ENCODE measurements around the gene PCCB. TPM values are rescaled to one million over a fixed set of nuclear protein-coding genes. Genes with fewer than 3 reads are reported as not detected.

Gene PCCB
- total RNA-seq, 2 experiments from 2014 or later = 8.3 to 10.2 TPM

DNA sequence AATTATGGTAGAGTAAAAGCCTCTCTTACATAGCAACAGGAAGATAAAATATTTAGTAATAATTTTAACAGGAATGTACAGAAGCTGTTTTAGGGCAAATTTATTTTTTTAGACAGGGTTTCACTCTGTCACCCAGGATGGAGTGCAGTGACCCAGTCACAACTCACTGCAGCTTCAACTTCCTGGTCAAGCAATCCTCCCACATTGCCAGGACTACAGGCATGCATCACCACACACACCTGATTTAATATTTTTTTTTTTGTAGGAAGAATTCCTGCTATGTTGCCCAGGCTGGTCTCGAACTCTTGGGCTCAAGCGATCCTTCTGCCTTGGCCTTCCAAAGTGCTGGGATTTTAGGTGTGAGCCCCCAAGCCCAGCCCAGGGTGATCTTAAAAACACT lies 61.1 kb downstream of the PCCB start:
- no peaks in the 10 kb centered on the region for H3K27me3 Mint-ChIP-seq
- H3K4me3 Mint-ChIP-seq = no peak overlapping the region
- ChIA-PET CTCF (no interaction called here), POLR2A (no interaction called here)
- H3K36me3 ChIP-seq (ENCODE audit: insufficient read depth, low read length) = no peaks in the 10 kb centered on the region
- no peak overlapping the region for H3K27ac ChIP-seq (ENCODE audit: low read depth in 1 of 2, low read length in 2 of 2)
- no peak overlapping the region for H3K27ac Mint-ChIP-seq
- H3K36me3 Mint-ChIP-seq (ENCODE audit: low read depth) = peaks cover 68% of the 10 kb centered on the region
- no peaks in the 10 kb centered on the region for H3K9me3 ChIP-seq (ENCODE audit: control insufficient read depth in 1 of 2, insufficient read depth in 1 of 2, low read length in 2 of 2)
- TF ChIP-seq, protein P1, sequence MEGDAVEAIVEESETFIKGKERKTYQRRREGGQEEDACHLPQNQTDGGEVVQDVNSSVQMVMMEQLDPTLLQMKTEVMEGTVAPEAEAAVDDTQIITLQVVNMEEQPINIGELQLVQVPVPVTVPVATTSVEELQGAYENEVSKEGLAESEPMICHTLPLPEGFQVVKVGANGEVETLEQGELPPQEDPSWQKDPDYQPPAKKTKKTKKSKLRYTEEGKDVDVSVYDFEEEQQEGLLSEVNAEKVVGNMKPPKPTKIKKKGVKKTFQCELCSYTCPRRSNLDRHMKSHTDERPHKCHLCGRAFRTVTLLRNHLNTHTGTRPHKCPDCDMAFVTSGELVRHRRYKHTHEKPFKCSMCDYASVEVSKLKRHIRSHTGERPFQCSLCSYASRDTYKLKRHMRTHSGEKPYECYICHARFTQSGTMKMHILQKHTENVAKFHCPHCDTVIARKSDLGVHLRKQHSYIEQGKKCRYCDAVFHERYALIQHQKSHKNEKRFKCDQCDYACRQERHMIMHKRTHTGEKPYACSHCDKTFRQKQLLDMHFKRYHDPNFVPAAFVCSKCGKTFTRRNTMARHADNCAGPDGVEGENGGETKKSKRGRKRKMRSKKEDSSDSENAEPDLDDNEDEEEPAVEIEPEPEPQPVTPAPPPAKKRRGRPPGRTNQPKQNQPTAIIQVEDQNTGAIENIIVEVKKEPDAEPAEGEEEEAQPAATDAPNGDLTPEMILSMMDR (IDR thresholded peaks at IDR 0.05) = no peak
- H3K4me3 ChIP-seq (ENCODE audit: low read length) = no peak overlapping the region
- H3K9me3 Mint-ChIP-seq = no peaks in the 10 kb centered on the region
- intact Hi-C loops (cut with DNase I, micrococcal nuclease) = no loop called here
- ATAC-seq (ENCODE audit: poor library complexity) (no peak), DNase-seq (no peak)
- no peaks in the 10 kb centered on the region for H3K4me1 Mint-ChIP-seq (ENCODE audit: low read depth)
- H3K4me1 ChIP-seq (ENCODE audit: insufficient read depth, low read length) = no peaks in the 10 kb centered on the region
- H3K27me3 ChIP-seq (ENCODE audit: control insufficient read depth in 1 of 2, insufficient read depth in 2 of 2, low read length in 2 of 2) = no peaks in the 10 kb centered on the region

DNA sequence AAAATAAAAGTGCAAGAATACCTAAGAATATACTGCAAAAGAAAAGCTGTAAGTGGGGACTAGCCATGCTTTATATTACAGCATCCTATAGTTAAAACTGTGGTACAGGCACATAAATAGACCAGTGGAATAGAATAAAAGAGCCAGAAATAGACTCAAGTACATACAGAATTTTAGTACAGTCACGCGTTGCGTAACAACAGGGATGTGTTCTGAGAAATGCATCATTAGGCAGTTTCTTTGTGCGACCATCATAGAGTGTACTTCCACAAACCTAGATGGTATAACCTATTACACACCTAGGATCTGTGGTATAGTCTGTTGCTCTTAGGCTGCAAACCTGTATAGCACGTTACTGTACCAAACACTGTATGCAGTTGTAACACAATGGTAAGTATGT lies 61.8 kb downstream of the PCCB start:
- Histone ChIP-seq H3K4me1 (ENCODE audit: insufficient read depth, low read length) (no peaks in the 10 kb centered on the region), H3K4me3 (ENCODE audit: low read length) (no peak overlapping the region), H3K9me3 (ENCODE audit: control insufficient read depth in 1 of 2, insufficient read depth in 1 of 2, low read length in 2 of 2) (no peaks in the 10 kb centered on the region), H3K36me3 (ENCODE audit: insufficient read depth, low read length) (no peaks in the 10 kb centered on the region), H3K27ac (ENCODE audit: low read depth in 1 of 2, low read length in 2 of 2) (no peak overlapping the region), H3K27me3 (ENCODE audit: control insufficient read depth in 1 of 2, insufficient read depth in 2 of 2, low read length in 2 of 2) (no peaks in the 10 kb centered on the region)
- Mint-ChIP-seq H3K9me3 (no peaks in the 10 kb centered on the region), H3K4me1 (ENCODE audit: low read depth) (no peaks in the 10 kb centered on the region), H3K36me3 (ENCODE audit: low read depth) (peaks cover 69% of the 10 kb centered on the region), H3K27me3 (no peaks in the 10 kb centered on the region), H3K4me3 (no peak overlapping the region), H3K27ac (no peak overlapping the region)
- ATAC-seq (ENCODE audit: poor library complexity) (no peak), DNase-seq (no peak)
- intact Hi-C loops (cut with DNase I, micrococcal nuclease) = no loop called here
- ChIA-PET CTCF (no interaction called here), POLR2A (no interaction called here)
- TF ChIP-seq, protein P1 (IDR thresholded peaks at IDR 0.05) = no peak

DNA sequence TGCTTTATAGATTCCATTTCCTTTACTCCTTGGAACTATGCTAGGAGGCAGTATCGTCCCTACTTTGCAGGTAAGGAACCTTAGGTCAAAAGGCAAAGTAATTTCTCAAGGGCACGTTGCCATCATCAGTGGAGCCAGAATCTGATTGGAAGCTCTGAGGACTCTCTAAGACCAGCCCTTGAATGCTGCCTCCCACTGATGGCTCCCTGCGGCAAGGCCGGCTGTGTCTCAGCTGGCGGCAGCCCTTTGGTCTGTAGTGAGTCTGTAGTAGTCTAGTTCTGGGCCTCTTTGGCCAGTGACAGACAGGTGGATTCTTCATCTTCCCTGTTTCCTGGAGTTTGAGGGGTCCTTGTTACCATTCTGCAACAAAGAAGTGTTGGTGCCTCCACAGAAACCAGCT lies 76.2 kb downstream of the PCCB start:
- Histone ChIP-seq H3K9me3 (ENCODE audit: control insufficient read depth in 1 of 2, insufficient read depth in 1 of 2, low read length in 2 of 2) (peaks cover 5 to 21% of the 10 kb centered on the region in 2 experiments), H3K27me3 (ENCODE audit: control insufficient read depth in 1 of 2, insufficient read depth in 2 of 2, low read length in 2 of 2) (no peaks in the 10 kb centered on the region), H3K4me1 (ENCODE audit: insufficient read depth, low read length) (no peaks in the 10 kb centered on the region), H3K27ac (ENCODE audit: low read depth in 1 of 2, low read length in 2 of 2) (no peak overlapping the region), H3K4me3 (ENCODE audit: low read length) (no peak overlapping the region), H3K36me3 (ENCODE audit: insufficient read depth, low read length) (peaks cover 40% of the 10 kb centered on the region)
- Mint-ChIP-seq H3K27ac (no peak overlapping the region), H3K27me3 (no peaks in the 10 kb centered on the region), H3K36me3 (ENCODE audit: low read depth) (peaks cover 90% of the 10 kb centered on the region), H3K4me1 (ENCODE audit: low read depth) (no peaks in the 10 kb centered on the region), H3K9me3 (peaks cover 15% of the 10 kb centered on the region), H3K4me3 (no peak overlapping the region)
- no peak for DNase-seq
- POLR2A ChIA-PET = no interaction called here
- no peak for ATAC-seq (ENCODE audit: poor library complexity)
- CTCF ChIA-PET = no interaction called here
- intact Hi-C loops (cut with DNase I, micrococcal nuclease) = no loop called here
- TF ChIP-seq, protein P1 (IDR thresholded peaks at IDR 0.05) = no peak

All from CD4-positive, alpha-beta T cell (primary cell).